Pancreas (tissue), 10 donors: ENCODE data around the gene GBF1. TPM values are rescaled to one million over a fixed set of nuclear protein-coding genes. Genes with fewer than 3 reads are reported as not detected.

Experiments used
- ATAC-seq, 4 donors: fragments of 200-7000 bp; cut with Tn5 transposase; one replicate each; pipeline versions ENCODE4 v1.8.0 to v1.9.1; 2020; ENCODE audit warnings: mild to moderate bottlenecking in 4 of 4, moderate library complexity in 4 of 4
- DNase-seq, 6 donors: peaks; one replicate each; pipeline ENCODE4 v3.0.0-alpha.2; 2020
- FAIRE-seq: peaks from 2 replicates; lab custom pipeline; 2012; peaks lifted over from hg19 to GRCh38; lab: Jason Lieb, UNC
- H3K27ac ChIP-seq, 4 donors: fragments of 200-600 bp; sonication (generic); 1 replicate in 3 of 4; 2 replicates in 1 of 4; pipeline versions ENCODE4 v1.5.0 to v1.8.0; 2020
- H3K27me3 ChIP-seq, 4 donors: fragments of 200-600 bp; one replicate each; pipeline ENCODE4 v1.8.0; 2021
- H3K36me3 ChIP-seq, 3 donors: fragments of 200-600 bp; sonication (generic) in 1 of 3; one replicate each; pipeline versions ENCODE4 v1.5.0 to v1.8.0; 2020 to 2021
- H3K4me1 ChIP-seq, 3 donors: fragments of 200-600 bp; one replicate each; pipeline ENCODE4 v1.8.0; 2021
- H3K4me3 ChIP-seq, 4 donors: fragments of 200-600 bp; sonication (generic) in 2 of 4; one replicate each; pipeline versions ENCODE4 v1.5.0 to v1.8.0; 2020 to 2021
- H3K9me3 ChIP-seq, 4 donors: fragments of 200-600 bp; one replicate each; pipeline ENCODE4 v1.8.0; 2021
- CTCF ChIP-seq, 4 donors: fragments of 200-600 bp; sonication (generic) in 3 of 4; IDR thresholded peaks; one replicate each; pipeline versions ENCODE4 v1.5.0 to v1.8.0; 2021; ENCODE audit warnings: antibody characterized with exemption in 4 of 4
- WGBS, 2 donors: extraction: QIAGEN DNeasy Blood & Tissue Kit; methylation state at CpG; one replicate each; pipeline ENCODE4 v1.1.7; 2013; 5-methylcytosine and 5-hydroxymethylcytosine counted together
- intact Hi-C, 3 donors: fragments of 100-400 bp; cut with DNase I; formaldehyde crosslinking; loops; one replicate each; pipeline versions ENCODE4 v1.11.1 to v1.14.2; 2022
- polyA plus RNA-seq, 2 donors: library from polyadenylated mRNA; stranded (reverse); fragments of 200-250 nt; gene quantifications; one replicate each; pipeline ENCODE4 v1.2.3, GENCODE V29; 2013
- total RNA-seq, 6 donors: library from RNA; stranded (reverse); fragmentation: NEBNext Ultra II Directional in 4 of 6; extraction: Animal tissue kit (Norgen Biotek cat#: 25700) in 4 of 6; gene quantifications; one replicate each; pipeline versions ENCODE4 v1.2.1 to v1.2.4, GENCODE V29; 2021 to 2023
- donor health status: healthy with polysubstance abuse.
- donor health status: DM: no; HTN: no; CAD: no; lungs with moderate emphysema.
- donor health status: DM: no; HTN: no; CAD: no.
- donor health status: control.
- donor health status: control.
- donor health status: Bipolar disorder and iron deficiency.
- donor health status: DM: yes; HTN: yes; CAD: no.
- donor health status: DM: no; HTN: no; CAD: no.
- donor health status: DM: no; HTN: no; CAD: no.
- donor health status: DM: yes; HTN: yes; CAD: no.

Gene GBF1
- total and polyA plus RNA-seq, 8 donors: 14.9 to 27.6 (median 18.2) TPM

GRCh38 chr10:102402512-102402896, 157.2 kb downstream of the GBF1 start:
- Histone ChIP-seq H3K27me3 (no peaks in the 10 kb centered on the region), H3K4me3 (no peak overlapping the region), H3K27ac (no peak overlapping the region), H3K4me1 (peaks cover 0 to 13% (median 0%) of the 10 kb centered on the region in 3 donors), H3K9me3 (no peaks in the 10 kb centered on the region), H3K36me3 (no peaks in the 10 kb centered on the region)
- DNase-seq: no peak
- 84 to 92% methylated on average over 5 of the region's 5 CpGs for WGBS, 2 donors
- no peak for TF ChIP-seq CTCF (IDR thresholded peaks at IDR 0.05)
- intact Hi-C loops: loop anchor here in 1 of 3 donors (10.0 kb wide), 1 partner anchor 182 kb away; no protein-coding TSS in a partner anchor
- no peak for ATAC-seq
- FAIRE-seq: no peak

GRCh38 chr10:102403115-102403514, 157.8 kb downstream of the GBF1 start:
- no peak for FAIRE-seq
- Histone ChIP-seq H3K27ac (no peak overlapping the region), H3K4me3 (no peak overlapping the region), H3K4me1 (peaks cover 0 to 13% (median 0%) of the 10 kb centered on the region in 3 donors), H3K27me3 (no peaks in the 10 kb centered on the region), H3K9me3 (no peaks in the 10 kb centered on the region), H3K36me3 (no peaks in the 10 kb centered on the region)
- WGBS, 2 donors: 85 to 87% methylated on average over 13 of the region's 13 CpGs
- ATAC-seq: no peak
- intact Hi-C loops: loop anchor here in 1 of 3 donors (10.0 kb wide), 1 partner anchor 182 kb away; no protein-coding TSS in a partner anchor
- peak in 3 of 6 donors; percentile 40 to 69 (median 55) for DNase-seq
- TF ChIP-seq CTCF (IDR thresholded peaks at IDR 0.05): no peak

- FAIRE-seq (no peak), ATAC-seq (no peak), DNase-seq (peak in 1 of 6 donors; percentile 60)
- peaks cover 0 to 5% (median 0%) of the 10 kb centered on the region in 4 donors for H3K27me3 ChIP-seq
- H3K4me1 ChIP-seq: peaks cover 0 to 5% (median 0%) of the 10 kb centered on the region in 3 donors
- H3K36me3 ChIP-seq: no peaks in the 10 kb centered on the region
- H3K9me3 ChIP-seq: no peaks in the 10 kb centered on the region
- no peak overlapping the region for H3K4me3 ChIP-seq
- TF ChIP-seq CTCF (IDR thresholded peaks at IDR 0.05): no peak
- intact Hi-C loops: loop anchor here in 1 of 3 donors (10.0 kb wide), 1 partner anchor 180 kb away; no protein-coding TSS in a partner anchor
- H3K27ac ChIP-seq: no peak overlapping the region
- 77 to 78% methylated on average over 14 to 17 of the region's 17 CpGs for WGBS, 2 donors
These were observed 159.2 kb downstream of the GBF1 start for GRCh38 chr10:102404361-102405107.

DNA sequence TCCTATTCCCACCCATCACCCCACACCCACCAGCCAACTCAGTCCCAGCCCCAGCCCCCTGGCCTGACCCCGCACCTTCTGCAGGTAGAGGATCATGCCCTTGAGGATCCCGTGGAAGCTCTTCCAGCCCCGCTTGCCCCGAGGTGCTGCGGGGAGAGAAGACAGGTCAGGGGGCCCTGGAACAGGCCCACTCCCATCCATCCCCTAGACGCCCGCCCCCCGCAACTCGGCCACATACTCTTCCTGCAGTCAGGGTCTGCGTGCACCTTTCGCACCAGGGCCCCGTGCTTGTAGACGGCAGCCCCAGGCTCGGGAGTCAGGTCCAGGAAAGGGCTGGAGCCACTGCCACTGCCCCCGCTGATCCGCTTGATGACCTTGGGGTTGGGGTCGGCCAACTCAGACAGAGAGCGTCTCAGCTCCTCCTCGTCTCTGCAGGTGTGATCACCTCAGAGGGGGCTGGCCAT, 159.8 kb downstream of the GBF1 start:
- WGBS, 2 donors: 60 to 64% methylated on average over 19 of the region's 19 CpGs
- H3K36me3 ChIP-seq: no peaks in the 10 kb centered on the region
- no peak for FAIRE-seq
- intact Hi-C loops: loop anchor here in 1 of 3 donors (10.0 kb wide), 1 partner anchor 180 kb away; no protein-coding TSS in a partner anchor
- peaks cover 0 to 8% (median 0%) of the 10 kb centered on the region in 4 donors for H3K27me3 ChIP-seq
- peak in 2 of 6 donors; percentile 56 to 74 for DNase-seq
- no peaks in the 10 kb centered on the region for H3K9me3 ChIP-seq
- no peak for TF ChIP-seq CTCF (IDR thresholded peaks at IDR 0.05)
- ATAC-seq: no peak
- H3K4me1 ChIP-seq: no peaks in the 10 kb centered on the region
- H3K27ac ChIP-seq: no peak overlapping the region
- no peak overlapping the region for H3K4me3 ChIP-seq
